GM12878 (cell line): ENCODE data around the gene SLX4IP.

Experiments used
- POLR2A ChIP-seq: IDR thresholded peaks from 2 replicates; pipeline ENCODE4 v1.6.1; 2011; ENCODE audit warnings: low read depth, mild to moderate bottlenecking, low read length
- TCF7 ChIP-seq: IDR thresholded peaks from 2 replicates; pipeline ENCODE4 v1.6.1; 2014; ENCODE audit warnings: antibody characterized with exemption, borderline replicate concordance

GRCh38 chr20:10646886-10647420 lies 211.8 kb downstream of the SLX4IP start:
- TF ChIP-seq POLR2A (no peak), TCF7 (no peak)
